Type B pancreatic cell (in vitro differentiated cells): ENCODE data around the gene TASP1. TPM values are rescaled to one million over a fixed set of nuclear protein-coding genes. Genes with fewer than 3 reads are reported as not detected.
"Not testable (repeated sequence)": the region's sequence is repeated elsewhere in the genome, so short reads cannot be mapped to it uniquely, and the experiment has no call there.

Experiments used
- DNase-seq: peaks from one replicate; pipeline ENCODE4 v3.0.0; 2021; ENCODE audit warnings: mixed read lengths; ENCODE audit not compliant: unreplicated experiment; ENCODE audit errors: extremely low spot score
- H3K27ac Mint-ChIP-seq: 2 replicates; pipeline ENCODE4 v1.8.0; 2021; ENCODE audit warnings: mild to moderate bottlenecking, mixed read lengths
- H3K27me3 Mint-ChIP-seq: 2 replicates; pipeline ENCODE4 v1.8.0; 2021; ENCODE audit warnings: mixed read lengths
- H3K36me3 Mint-ChIP-seq: 2 replicates; pipeline ENCODE4 v1.8.0; 2021; ENCODE audit warnings: mixed read lengths
- H3K4me1 Mint-ChIP-seq: one replicate; pipeline ENCODE4 v1.8.0; 2021; ENCODE audit warnings: mixed read lengths; ENCODE audit not compliant: unreplicated experiment
- H3K4me3 Mint-ChIP-seq: 2 replicates; pipeline ENCODE4 v1.8.0; 2021; ENCODE audit warnings: mild to moderate bottlenecking, mixed read lengths
- H3K9me3 Mint-ChIP-seq: 2 replicates; pipeline ENCODE4 v1.8.0; 2021; ENCODE audit warnings: mixed read lengths
- total RNA-seq: library from RNA; stranded (reverse); gene quantifications from 2 replicates; pipeline ENCODE4 v1.2.1, GENCODE V29; 2021; ENCODE audit warnings: low replicate concordance
- TF ChIP-seq, protein P1 (sequence below): fragments of 200-600 bp; sonication (generic); conservative IDR thresholded peaks from 2 replicates; pipeline ENCODE4 v1.5.0; 2021; ENCODE audit warnings: antibody characterized with exemption, mild to moderate bottlenecking

Gene TASP1
- total RNA-seq, 1 donor from 2014 or later, result 16.7 TPM

DNA sequence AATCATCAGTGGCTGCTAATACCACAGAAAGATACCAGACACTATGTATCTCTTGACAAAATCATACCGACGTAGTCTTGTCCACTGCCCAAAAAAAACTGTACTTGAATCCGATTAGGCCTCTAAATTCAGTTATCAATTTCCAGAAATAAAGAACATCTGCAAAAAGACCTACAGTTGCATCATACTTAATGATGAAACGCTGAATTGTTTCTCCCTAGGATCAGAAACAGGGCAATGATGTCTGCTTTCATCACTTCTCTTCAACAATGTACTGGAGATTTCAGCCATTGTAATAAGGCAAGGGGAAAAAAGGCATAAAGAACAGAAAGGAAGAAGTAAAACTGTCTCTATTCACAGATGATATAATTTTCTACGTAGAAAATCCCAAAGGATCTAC is 152.0 kb downstream of the TASP1 start:
- Mint-ChIP-seq H3K9me3 (no peaks in the 10 kb centered on the region), H3K4me3 (no peak overlapping the region), H3K27me3 (no peaks in the 10 kb centered on the region), H3K4me1 (peaks cover 7% of the 10 kb centered on the region), H3K36me3 (peaks cover 17% of the 10 kb centered on the region), H3K27ac (no peak overlapping the region)
- no peak for DNase-seq
- TF ChIP-seq, protein P1, sequence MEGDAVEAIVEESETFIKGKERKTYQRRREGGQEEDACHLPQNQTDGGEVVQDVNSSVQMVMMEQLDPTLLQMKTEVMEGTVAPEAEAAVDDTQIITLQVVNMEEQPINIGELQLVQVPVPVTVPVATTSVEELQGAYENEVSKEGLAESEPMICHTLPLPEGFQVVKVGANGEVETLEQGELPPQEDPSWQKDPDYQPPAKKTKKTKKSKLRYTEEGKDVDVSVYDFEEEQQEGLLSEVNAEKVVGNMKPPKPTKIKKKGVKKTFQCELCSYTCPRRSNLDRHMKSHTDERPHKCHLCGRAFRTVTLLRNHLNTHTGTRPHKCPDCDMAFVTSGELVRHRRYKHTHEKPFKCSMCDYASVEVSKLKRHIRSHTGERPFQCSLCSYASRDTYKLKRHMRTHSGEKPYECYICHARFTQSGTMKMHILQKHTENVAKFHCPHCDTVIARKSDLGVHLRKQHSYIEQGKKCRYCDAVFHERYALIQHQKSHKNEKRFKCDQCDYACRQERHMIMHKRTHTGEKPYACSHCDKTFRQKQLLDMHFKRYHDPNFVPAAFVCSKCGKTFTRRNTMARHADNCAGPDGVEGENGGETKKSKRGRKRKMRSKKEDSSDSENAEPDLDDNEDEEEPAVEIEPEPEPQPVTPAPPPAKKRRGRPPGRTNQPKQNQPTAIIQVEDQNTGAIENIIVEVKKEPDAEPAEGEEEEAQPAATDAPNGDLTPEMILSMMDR, result no peak

DNA sequence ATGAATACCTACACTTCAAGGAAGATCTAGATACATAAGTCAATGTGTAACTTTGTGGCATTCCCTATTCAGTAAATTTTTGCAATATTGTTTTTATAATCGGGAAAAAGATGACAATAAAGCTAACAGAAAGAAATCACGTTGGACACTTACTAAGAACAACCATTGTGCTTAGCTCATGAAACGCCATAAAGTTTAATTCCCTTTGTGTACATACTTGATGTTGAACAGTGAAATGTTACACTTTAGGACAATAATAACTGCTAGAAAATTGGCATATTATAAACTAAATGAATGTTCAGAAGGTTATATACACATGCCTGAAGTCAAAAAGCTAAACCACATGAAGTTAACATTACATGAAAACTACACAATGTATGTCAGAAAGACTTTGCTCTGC is 153.2 kb downstream of the TASP1 start:
- no peaks in the 10 kb centered on the region for H3K4me1 Mint-ChIP-seq
- H3K27me3 Mint-ChIP-seq, result no peaks in the 10 kb centered on the region
- peaks cover 26% of the 10 kb centered on the region for H3K36me3 Mint-ChIP-seq
- H3K4me3 Mint-ChIP-seq, result no peak overlapping the region
- no peak for DNase-seq
- H3K9me3 Mint-ChIP-seq, result peaks cover 5% of the 10 kb centered on the region
- H3K27ac Mint-ChIP-seq, result no peak overlapping the region
- TF ChIP-seq, protein P1, result no peak

DNA sequence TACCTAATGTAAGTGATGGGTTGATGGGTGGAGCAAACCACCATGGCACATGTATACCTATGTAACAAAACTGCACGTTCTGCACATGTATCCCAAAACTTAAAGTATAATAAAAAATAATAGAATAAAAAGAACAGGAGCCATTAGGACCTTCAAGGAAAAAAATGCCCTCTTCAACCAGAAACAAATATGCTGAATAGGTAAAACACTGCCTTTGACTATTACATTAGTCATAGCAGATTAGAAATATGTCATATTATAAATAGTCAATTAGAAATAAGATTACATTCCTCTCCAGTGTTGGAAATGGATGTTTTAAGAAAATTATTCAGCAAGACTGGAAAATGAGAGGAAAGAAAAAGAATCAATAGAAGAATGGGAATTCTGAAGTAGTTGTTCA is 153.7 kb downstream of the TASP1 start:
- H3K4me3 Mint-ChIP-seq, H3K27ac Mint-ChIP-seq, H3K9me3 Mint-ChIP-seq, H3K4me1 Mint-ChIP-seq, H3K27me3 Mint-ChIP-seq, DNase-seq: not testable (repeated sequence)
- H3K36me3 Mint-ChIP-seq, result peaks cover 31% of the 10 kb centered on the region

DNA sequence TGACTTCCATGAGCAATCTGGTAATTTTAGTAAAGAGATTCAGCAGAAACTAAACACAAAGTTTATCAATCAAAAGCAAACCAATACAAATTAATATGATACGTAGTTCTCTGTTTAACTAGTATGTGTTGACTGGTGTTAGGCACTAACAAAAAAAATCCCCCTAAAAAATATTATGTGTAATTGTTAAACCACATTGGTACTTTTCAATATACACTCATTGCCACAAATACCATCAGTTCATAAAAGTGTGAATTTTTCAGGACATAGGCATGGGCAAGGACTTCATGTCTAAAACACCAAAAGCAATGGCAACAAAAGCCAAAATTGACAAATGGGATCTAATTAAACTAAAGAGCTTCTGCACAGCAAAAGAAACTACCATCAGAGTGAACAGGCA is 155.3 kb downstream of the TASP1 start:
- H3K27ac Mint-ChIP-seq, DNase-seq, H3K4me1 Mint-ChIP-seq, H3K27me3 Mint-ChIP-seq, H3K4me3 Mint-ChIP-seq, H3K9me3 Mint-ChIP-seq: not testable (repeated sequence)
- peaks cover 34% of the 10 kb centered on the region for H3K36me3 Mint-ChIP-seq

DNA sequence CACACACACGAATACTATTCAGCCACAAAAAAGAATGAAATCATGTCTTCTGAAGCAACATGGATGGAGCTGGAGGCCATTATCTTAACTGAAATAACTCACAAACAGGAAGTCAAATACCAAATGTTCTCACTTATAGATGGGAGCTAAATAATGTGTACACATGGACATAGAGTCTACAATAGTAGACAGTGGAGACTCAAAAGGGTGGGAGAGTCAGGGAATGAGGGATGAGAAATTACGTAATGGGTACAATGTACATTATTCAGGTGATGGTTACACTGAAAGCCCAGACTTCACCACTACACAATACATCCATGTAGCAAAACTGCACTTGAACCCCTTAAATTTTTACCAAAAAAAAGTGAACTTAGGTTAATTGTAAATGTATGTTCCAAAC is 160.4 kb downstream of the TASP1 start:
- TF ChIP-seq, protein P1, result no peak
- no peak overlapping the region for H3K4me3 Mint-ChIP-seq
- H3K36me3 Mint-ChIP-seq, result peaks cover 35% of the 10 kb centered on the region
- H3K27ac Mint-ChIP-seq, result no peak overlapping the region
- no peaks in the 10 kb centered on the region for H3K27me3 Mint-ChIP-seq
- no peaks in the 10 kb centered on the region for H3K4me1 Mint-ChIP-seq
- H3K9me3 Mint-ChIP-seq, result peaks cover 8% of the 10 kb centered on the region
- DNase-seq, result no peak

DNA sequence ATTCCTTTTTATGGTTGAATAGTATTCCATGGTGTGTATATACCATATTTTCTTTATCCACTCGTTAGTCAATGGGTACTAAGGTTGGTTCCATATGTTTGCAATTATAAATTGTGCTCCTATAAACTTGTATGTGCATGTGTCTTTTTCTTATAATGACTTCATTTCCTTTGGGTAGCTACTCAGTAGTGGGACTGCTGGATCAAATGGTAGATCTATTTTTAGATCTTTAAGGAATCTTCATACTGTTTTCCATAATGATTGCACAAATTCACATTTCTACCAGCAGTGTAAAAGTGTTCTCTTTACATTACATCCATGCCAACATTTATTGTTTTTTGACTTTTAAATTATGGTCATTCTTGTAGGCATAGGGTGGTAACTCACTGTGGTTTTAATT is 164.3 kb downstream of the TASP1 start:
- no peak for DNase-seq
- no peaks in the 10 kb centered on the region for H3K27me3 Mint-ChIP-seq
- H3K36me3 Mint-ChIP-seq, result peaks cover 8% of the 10 kb centered on the region
- no peak overlapping the region for H3K27ac Mint-ChIP-seq
- H3K9me3 Mint-ChIP-seq, result peaks cover 7% of the 10 kb centered on the region
- TF ChIP-seq, protein P1, result no peak
- no peak overlapping the region for H3K4me3 Mint-ChIP-seq
- no peaks in the 10 kb centered on the region for H3K4me1 Mint-ChIP-seq

DNA sequence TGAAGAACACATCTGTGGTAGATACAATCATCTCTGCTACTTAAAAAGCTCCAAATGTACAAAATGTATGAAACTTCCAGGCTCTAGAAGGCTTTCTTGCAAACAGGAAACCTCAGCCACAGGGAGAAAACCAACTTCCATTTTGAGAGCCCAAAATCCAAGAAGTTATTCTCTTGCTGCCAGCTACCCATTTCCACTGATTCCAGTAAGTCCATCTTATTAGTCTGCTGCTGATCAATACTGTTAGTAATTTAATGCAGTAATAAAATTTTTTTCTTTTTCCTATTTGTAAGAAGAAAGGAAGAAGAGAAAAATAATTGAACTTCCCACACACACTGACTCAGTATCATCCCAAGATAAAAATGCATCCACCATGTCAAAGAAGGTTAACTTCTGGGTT is 169.5 kb downstream of the TASP1 start:
- no peak for DNase-seq
- no peaks in the 10 kb centered on the region for H3K27me3 Mint-ChIP-seq
- TF ChIP-seq, protein P1, result no peak
- peaks cover 6% of the 10 kb centered on the region for H3K9me3 Mint-ChIP-seq
- H3K4me3 Mint-ChIP-seq, result no peak overlapping the region
- no peaks in the 10 kb centered on the region for H3K4me1 Mint-ChIP-seq
- no peak overlapping the region for H3K27ac Mint-ChIP-seq
- peaks cover 16% of the 10 kb centered on the region for H3K36me3 Mint-ChIP-seq
